ENCODE measurements around the gene ETV6.

Gene ETV6

GRCh38 chr12:11884116-11884515, 234.6 kb downstream of the ETV6 start:
- H3K9me2 ChIP-seq (replicated peaks; ENCODE audit: low read depth, low read length): no peaks in the 10 kb centered on the region
- peaks cover 15% of the 10 kb centered on the region for H3K79me2 ChIP-seq (ENCODE audit: insufficient read depth, low read length)
- H4K20me1 ChIP-seq (ENCODE audit: insufficient read depth, low read length, poor library complexity, severe bottlenecking): no peaks in the 10 kb centered on the region
- peaks cover 94% of the 10 kb centered on the region for H3K36me3 ChIP-seq (ENCODE audit: insufficient read depth, low read length)
- TF ChIP-seq CTCF (conservative IDR thresholded peaks at IDR 0.05; ENCODE audit: low read length) (no peak), EZH2phosphoT487 (IDR thresholded peaks at IDR 0.05; ENCODE audit: borderline replicate concordance) (no peak)
- H3K4me2 ChIP-seq (ENCODE audit: low read depth, low read length, poor library complexity, severe bottlenecking): no peak overlapping the region
- H3K4me1 ChIP-seq (ENCODE audit: insufficient read depth, low read length, poor library complexity, severe bottlenecking): peaks cover 3% of the 10 kb centered on the region
- H3F3A ChIP-seq (ENCODE audit: low read depth): no peaks in the 10 kb centered on the region
- H3K27me3 ChIP-seq (ENCODE audit: insufficient read depth, low read length, poor library complexity, severe bottlenecking): no peaks in the 10 kb centered on the region
- H3K9me3 ChIP-seq (ENCODE audit: insufficient read depth, low read depth, low read length): no peaks in the 10 kb centered on the region
- H3K4me3 ChIP-seq (ENCODE audit: low read length, poor library complexity, severe bottlenecking): no peak overlapping the region
- no peak overlapping the region for H3K9ac ChIP-seq (ENCODE audit: low read depth, low read length, poor library complexity, severe bottlenecking)
- H2AFZ ChIP-seq (ENCODE audit: low read length): no peak overlapping the region

- Histone ChIP-seq H3K79me2 (ENCODE audit: insufficient read depth, low read length) (peaks cover 9% of the 10 kb centered on the region; the same call in 1 of the 2 replicates), H3K9ac (ENCODE audit: low read depth, low read length, poor library complexity, severe bottlenecking) (no peak overlapping the region), H3K9me2 (replicated peaks; ENCODE audit: low read depth, low read length) (no peaks in the 10 kb centered on the region), H3K4me3 (ENCODE audit: low read length, poor library complexity, severe bottlenecking) (no peak overlapping the region), H2AFZ (ENCODE audit: low read length) (no peak overlapping the region), H3K36me3 (ENCODE audit: insufficient read depth, low read length) (peaks cover 93% of the 10 kb centered on the region), H3K4me1 (ENCODE audit: insufficient read depth, low read length, poor library complexity, severe bottlenecking) (no peaks in the 10 kb centered on the region), H4K20me1 (ENCODE audit: insufficient read depth, low read length, poor library complexity, severe bottlenecking) (no peaks in the 10 kb centered on the region), H3K27me3 (ENCODE audit: insufficient read depth, low read length, poor library complexity, severe bottlenecking) (no peaks in the 10 kb centered on the region), H3K9me3 (ENCODE audit: insufficient read depth, low read depth, low read length) (no peaks in the 10 kb centered on the region), H3K4me2 (ENCODE audit: low read depth, low read length, poor library complexity, severe bottlenecking) (no peak overlapping the region), H3F3A (ENCODE audit: low read depth) (no peaks in the 10 kb centered on the region)
- TF ChIP-seq CTCF (conservative IDR thresholded peaks at IDR 0.05; ENCODE audit: low read length) (no peak), EZH2phosphoT487 (IDR thresholded peaks at IDR 0.05; ENCODE audit: borderline replicate concordance) (no peak)
Measured at GRCh38 chr12:11884706-11885105, 235.2 kb downstream of the ETV6 start.

GRCh38 chr12:11885261-11886038, 236.0 kb downstream of the ETV6 start:
- Histone ChIP-seq H3K4me2 (ENCODE audit: low read depth, low read length, poor library complexity, severe bottlenecking) (no peak overlapping the region), H3K4me1 (ENCODE audit: insufficient read depth, low read length, poor library complexity, severe bottlenecking) (no peaks in the 10 kb centered on the region)

More at GRCh38 chr12:11885261-11886038, 236.0 kb downstream of the ETV6 start:
- H3F3A ChIP-seq (ENCODE audit: low read depth): no peaks in the 10 kb centered on the region
- H3K27me3 ChIP-seq (ENCODE audit: insufficient read depth, low read length, poor library complexity, severe bottlenecking): no peaks in the 10 kb centered on the region
- no peak for TF ChIP-seq CTCF (conservative IDR thresholded peaks at IDR 0.05; ENCODE audit: low read length)
- TF ChIP-seq EZH2phosphoT487 (IDR thresholded peaks at IDR 0.05; ENCODE audit: borderline replicate concordance): no peak
- H3K9me3 ChIP-seq (ENCODE audit: insufficient read depth, low read depth, low read length): no peaks in the 10 kb centered on the region
- H3K9ac ChIP-seq (ENCODE audit: low read depth, low read length, poor library complexity, severe bottlenecking): no peak overlapping the region
- peaks cover 89% of the 10 kb centered on the region for H3K36me3 ChIP-seq (ENCODE audit: insufficient read depth, low read length)
- H2AFZ ChIP-seq (ENCODE audit: low read length): no peak overlapping the region
- no peaks in the 10 kb centered on the region for H4K20me1 ChIP-seq (ENCODE audit: insufficient read depth, low read length, poor library complexity, severe bottlenecking)
- H3K9me2 ChIP-seq (replicated peaks; ENCODE audit: low read depth, low read length): no peaks in the 10 kb centered on the region
- H3K79me2 ChIP-seq (ENCODE audit: insufficient read depth, low read length): peaks cover 6% of the 10 kb centered on the region; the same call in 1 of the 2 replicates
- H3K4me3 ChIP-seq (ENCODE audit: low read length, poor library complexity, severe bottlenecking): no peak overlapping the region
